PFSK-1 (cell line): ENCODE data around the gene ACHE.

ENCODE experiments used
- FOXP2 ChIP-seq: optimal IDR thresholded peaks from 2 replicates; pipeline ENCODE3; 2011; ENCODE audit warnings: borderline replicate concordance, control low read depth, inconsistent platforms; ENCODE audit not compliant: insufficient read depth; ENCODE audit errors: extremely low read length, extremely low read depth
- POLR2AphosphoS5 ChIP-seq: IDR thresholded peaks from 2 replicates; pipeline ENCODE4 v1.6.1; 2012; ENCODE audit warnings: low read depth, mild to moderate bottlenecking, control low read depth, low read length, moderate library complexity
- SIN3A ChIP-seq: IDR thresholded peaks from 2 replicates; pipeline ENCODE4 v1.6.1; 2012; ENCODE audit warnings: mild to moderate bottlenecking, low read length, moderate library complexity, borderline replicate concordance; ENCODE audit not compliant: insufficient read depth
- TAF1 ChIP-seq: IDR thresholded peaks from 2 replicates; pipeline ENCODE4 v1.6.1; 2012; ENCODE audit warnings: low read length, control low read depth, borderline replicate concordance; ENCODE audit not compliant: insufficient read depth
- TF ChIP-seq, protein P1 (sequence below), 2 experiments: IDR thresholded peaks; 2 replicates each; pipeline versions ENCODE4 v1.6.1 to v1.8.0; 2011 to 2012; ENCODE audit warnings: low read depth in 2 of 2, low read length in 2 of 2, control low read depth in 1 of 2, inconsistent platforms in 1 of 2, mild to moderate bottlenecking in 1 of 2, moderate library complexity in 1 of 2; ENCODE audit not compliant: insufficient read depth in 1 of 2

DNA sequence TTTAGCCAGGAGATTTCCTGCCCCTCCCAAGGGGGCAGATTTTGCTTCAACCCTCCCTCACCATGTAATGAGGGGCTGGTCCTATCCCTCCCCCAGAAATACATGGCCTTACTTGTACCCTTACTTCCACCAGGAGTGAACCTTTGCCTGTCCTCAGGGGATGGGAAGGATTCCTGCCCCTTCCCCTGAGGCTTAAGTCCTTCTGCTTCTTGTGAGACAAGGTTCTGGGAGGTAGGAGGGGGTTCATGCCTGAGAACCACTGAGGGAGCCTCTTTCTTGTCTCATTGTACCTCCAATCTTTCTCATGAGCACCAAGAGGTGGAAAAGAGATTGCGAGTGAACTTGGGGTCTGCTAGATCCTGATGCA lies 34.1 kb upstream of the ACHE start:
- TF ChIP-seq POLR2AphosphoS5 (no peak), TAF1 (no peak), SIN3A (no peak), FOXP2 (no peak)
- TF ChIP-seq, protein P1, sequence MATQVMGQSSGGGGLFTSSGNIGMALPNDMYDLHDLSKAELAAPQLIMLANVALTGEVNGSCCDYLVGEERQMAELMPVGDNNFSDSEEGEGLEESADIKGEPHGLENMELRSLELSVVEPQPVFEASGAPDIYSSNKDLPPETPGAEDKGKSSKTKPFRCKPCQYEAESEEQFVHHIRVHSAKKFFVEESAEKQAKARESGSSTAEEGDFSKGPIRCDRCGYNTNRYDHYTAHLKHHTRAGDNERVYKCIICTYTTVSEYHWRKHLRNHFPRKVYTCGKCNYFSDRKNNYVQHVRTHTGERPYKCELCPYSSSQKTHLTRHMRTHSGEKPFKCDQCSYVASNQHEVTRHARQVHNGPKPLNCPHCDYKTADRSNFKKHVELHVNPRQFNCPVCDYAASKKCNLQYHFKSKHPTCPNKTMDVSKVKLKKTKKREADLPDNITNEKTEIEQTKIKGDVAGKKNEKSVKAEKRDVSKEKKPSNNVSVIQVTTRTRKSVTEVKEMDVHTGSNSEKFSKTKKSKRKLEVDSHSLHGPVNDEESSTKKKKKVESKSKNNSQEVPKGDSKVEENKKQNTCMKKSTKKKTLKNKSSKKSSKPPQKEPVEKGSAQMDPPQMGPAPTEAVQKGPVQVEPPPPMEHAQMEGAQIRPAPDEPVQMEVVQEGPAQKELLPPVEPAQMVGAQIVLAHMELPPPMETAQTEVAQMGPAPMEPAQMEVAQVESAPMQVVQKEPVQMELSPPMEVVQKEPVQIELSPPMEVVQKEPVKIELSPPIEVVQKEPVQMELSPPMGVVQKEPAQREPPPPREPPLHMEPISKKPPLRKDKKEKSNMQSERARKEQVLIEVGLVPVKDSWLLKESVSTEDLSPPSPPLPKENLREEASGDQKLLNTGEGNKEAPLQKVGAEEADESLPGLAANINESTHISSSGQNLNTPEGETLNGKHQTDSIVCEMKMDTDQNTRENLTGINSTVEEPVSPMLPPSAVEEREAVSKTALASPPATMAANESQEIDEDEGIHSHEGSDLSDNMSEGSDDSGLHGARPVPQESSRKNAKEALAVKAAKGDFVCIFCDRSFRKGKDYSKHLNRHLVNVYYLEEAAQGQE (IDR thresholded peaks at IDR 0.05; ENCODE audit: insufficient read depth in 1 of 2, low read depth in 2 of 2, low read length in 2 of 2), result no peak
